ENCODE results near the gene MAGEF1.

The MAGEF1 gene

DNA sequence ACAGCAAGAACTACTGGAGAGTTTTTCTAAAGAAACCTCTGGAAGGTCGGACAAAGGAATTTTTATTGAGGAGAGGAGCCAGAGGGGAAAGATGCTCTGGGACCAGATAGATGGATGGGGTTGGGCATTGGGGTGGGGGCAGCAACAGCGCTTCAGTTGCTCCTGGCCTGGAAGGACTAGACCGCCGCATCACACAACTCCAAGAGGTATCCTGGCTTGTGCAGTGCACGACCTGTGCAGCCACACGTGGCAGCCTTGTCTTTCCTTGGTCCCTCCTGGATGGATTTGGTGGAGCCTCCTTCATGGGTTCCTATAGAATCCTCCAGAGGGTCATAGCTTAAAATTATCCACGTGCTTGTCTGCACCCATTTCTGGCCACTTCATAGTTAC is 23.0 kb downstream of the MAGEF1 start:
- DNase-seq (ENCODE audit: low read depth) = no peak

DNA sequence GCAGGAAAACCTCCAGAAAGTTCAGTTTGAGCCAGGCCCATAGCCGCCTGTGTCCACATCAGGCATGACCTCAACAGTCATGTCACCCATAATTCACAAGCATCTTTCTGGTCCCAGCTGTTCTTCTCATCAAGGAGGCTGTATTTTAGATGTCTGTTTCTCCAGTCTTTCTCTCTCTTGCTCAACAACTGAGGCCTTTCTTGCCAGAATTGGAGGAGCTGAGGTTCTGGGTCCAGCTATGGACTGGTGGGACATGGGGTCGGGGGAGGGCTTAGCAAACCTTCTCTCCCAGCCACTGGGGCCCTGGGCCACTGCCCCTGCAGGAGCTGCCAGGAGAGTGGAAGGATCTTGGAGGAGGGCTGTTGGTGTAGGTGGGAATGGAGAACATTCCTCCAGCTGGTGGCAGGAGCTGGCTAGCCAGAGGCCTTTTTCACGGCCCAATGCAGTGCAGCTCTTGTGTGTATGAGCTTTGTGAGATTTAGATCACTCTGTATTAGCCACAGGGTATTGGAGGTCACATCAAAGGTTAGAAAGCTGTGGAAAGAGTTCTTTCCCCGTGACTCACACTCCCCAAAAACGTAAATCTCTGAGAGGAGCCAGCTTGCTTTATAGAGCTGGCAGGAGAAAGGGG is 23.5 kb downstream of the MAGEF1 start:
- DNase-seq (ENCODE audit: low read depth) = no peak

DNA sequence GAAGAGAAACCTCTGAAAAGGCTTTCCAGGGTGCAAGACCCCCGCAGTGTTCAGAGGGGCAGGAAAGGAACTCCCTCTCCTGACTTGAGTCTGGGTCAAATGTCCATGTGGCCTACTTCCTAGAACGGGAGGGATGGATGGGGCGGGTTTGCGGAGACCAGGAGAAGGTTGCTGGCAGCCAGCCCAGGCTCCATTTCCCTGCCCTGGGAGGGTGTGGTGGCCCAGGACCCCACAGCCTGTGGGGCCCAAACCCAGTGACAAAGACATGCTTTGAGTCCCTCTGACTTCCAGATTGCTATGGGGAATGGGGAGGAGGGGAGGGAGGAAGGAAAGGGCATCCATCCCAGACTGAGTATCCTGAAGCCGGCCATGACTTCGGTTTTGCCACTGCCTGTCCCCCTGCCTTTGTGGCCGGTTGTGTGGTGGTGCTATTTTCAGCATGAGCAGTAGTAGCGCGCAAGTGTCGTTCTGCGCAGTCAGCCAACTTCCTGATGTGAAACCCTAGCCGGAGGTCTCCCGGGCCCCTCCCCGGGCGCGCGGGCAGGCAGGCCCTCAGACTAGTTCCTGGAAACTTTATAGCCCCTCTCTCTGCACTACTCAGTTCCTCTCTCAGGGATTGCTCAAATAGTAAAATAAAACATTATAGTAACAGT is 24.4 kb downstream of the MAGEF1 start:
- no peak for DNase-seq (ENCODE audit: low read depth)

DNA sequence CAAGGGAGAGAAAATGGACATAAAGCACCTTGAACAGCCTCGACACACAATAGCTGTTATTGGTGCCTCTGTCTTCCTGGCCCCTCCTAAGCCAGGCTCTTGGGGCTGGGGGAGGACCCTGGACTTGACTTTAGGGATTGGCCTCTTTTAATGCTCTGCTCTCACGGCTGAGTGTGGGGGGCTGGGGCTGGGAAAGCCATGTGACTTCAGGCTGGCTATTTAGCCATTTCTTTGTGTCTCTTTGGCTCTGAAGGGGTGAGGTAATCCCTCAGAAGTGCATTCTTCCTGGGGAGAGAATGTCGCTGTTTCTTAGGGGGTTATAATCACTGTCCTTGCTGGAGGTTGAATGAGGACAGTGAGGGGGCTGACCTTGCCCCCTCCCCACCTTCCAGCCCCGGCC is 26.2 kb downstream of the MAGEF1 start:
- DNase-seq (ENCODE audit: low read depth) = no peak

DNA sequence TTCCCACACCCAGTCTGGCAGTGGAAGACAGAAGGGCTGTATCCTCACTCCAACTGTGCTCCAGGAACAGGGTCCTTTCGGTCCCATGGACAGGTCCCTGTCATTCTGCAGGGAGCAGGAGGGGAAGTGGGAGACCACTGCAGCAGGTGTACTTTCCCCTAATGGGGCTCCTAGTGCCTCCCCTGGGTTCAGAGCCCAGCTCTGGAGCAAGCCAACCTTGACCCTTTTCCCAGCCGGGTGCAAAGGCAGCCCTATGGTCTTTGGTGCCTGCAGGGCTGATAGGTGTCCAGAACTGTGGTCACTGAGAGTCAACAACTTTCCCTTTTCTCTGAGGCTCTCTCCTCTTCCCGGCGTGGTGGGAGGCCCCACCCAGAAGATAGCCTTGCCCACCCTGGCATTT is 26.8 kb downstream of the MAGEF1 start:
- DNase-seq (ENCODE audit: low read depth) = no peak

DNA sequence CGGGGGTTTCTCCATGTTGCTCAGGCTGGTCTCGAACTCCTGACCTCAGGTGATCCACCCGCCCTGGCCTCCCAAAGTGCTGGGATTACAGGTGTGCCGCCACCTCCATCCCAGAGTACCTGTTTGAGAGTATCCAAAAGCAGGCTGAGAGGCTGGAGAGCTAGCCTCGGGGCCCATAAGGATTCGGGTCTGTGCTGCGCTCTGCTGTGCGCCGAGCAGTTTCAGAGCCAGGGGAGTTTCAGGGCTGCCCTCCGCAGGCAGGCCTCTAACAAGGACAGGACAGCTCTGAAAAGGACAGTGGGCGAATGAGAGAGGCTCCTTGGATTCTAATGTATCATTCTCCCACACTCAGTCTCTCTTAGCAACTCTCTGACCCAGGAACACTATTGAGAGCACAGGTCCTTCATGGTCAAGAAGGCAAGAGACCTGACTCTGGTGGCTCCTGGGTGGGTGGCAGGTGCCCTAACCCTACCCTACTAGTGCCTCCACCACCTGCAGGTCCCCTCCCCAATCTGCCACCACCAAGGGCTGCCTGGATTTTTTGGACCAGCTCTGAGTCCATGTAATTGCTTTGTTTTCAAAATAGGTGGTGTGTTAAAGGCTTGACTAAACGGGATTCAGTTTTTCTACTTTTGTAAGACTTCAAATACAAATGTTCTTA is 27.8 kb downstream of the MAGEF1 start:
- no peak for DNase-seq (ENCODE audit: low read depth)

DNA sequence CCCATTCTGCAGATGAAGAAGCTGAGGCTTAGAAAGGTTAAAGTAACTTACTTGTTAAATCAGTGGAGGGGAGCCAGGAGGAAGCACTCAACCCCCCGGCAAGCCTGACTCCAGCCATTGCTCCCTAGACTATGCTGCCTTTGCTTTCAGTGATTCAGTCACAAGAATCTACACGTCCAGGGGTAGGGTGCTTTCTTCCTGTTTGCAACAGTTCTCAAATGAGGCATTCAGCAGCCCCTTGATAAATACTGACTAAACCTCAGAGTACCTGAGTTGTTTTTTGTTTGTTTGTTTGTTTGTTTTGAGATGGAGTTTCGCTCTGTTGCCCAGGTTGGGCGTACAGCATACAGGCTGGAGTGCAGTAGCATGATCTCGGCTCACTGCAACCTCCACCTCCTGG is 28.6 kb downstream of the MAGEF1 start:
- no peak for DNase-seq (ENCODE audit: low read depth)

DNA sequence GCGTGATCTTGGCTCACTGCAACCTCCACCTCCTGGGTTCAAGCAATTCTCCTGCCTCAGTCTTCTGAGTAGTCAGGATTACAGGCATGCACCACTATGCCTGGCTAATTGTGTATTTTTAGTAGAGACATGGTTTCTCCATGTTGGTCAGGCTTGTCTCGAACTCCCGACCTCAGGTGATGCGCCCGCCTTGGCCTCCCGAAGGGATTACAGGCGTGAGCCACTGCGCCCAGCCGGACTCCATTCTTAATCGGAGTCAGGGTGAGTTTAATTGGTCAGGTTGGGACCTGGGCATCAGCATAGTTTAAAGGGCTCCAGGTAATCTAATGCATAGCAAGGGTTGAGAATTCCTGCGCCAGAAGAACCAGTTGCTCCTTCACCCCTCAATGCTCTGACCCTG is 29.2 kb downstream of the MAGEF1 start:
- no peak for DNase-seq (ENCODE audit: low read depth)

DNA sequence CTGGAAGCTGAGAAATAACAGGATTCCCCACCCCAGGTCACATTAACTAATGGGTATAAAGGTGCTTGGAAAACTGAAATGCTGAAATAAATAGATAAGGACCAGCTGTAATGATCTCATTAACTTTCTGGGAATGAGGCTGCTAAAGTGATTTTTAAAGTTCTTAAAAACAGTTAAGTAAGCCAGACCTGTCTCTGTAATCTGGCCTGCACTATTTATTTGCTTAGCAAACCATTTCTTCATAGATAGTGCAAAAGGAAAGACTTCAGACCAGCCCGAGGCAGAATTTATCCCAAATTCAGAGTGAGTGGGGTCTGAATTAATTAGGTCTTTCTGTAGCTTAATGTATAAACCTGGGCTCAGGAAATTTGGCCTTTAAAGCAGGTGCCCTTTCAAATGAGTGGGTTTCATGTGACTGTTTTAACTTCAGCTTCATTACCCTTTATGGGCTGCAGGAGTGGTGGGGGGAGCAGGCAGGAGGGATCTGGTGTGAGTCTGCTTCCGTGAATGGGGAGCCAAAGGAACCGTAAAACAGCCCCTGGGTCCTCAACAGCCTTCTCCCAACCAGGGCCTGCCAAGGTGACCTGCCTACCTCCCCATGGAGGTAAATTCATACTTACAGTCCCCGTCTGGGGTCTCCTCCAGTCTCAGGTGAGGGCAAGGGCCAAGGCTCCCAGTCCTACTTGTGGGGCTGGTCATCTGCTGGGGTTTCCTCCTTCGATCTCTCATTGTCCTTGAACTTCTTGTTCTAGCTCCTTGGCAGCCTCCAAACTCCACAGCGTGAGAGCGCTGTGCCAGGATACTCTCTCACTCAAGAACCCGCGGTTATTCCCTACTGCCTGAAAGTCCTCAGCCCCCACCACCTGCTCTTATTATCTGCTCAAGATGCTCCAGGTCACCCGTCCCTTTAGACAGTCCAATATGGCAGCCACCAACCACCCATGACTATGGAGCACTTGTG is 31.2 kb downstream of the MAGEF1 start:
- DNase-seq (ENCODE audit: low read depth) = no peak

DNA sequence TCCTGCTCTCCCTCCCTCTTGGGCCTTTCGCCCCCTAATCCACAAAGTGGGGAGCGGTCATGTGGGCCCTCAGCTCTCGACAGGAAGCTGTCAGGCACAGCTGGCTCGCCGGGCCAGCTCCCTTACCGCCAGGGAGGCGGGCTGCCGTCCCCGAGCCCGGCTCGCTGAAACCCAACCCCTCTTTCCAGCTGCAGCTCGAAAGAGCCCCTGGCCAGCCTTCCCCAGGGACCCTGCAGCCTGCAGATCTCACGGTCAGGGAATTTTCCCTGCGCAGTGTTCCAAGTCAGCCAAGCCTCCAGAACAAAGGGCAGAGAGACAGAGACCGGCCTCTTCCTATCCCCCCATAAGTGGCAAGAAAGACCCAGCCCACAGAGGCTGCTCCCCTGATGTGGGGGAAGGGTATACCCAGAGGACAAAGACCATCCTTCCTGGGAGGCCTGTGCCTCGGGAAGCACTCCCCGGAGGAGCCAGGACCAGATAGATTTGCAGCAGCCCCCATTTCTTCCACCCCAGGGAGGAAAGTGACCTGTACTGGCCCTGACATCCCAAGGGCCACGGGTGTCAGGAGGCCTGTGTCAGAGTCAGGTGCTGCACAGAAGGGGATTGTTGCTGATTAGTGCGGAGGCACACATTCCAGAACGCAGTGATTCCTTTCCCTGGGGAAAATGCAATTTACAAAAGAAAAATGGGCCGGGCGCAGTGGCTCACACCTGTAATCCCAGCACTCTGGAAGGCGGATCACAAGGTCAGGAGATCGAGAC is 32.6 kb downstream of the MAGEF1 start:
- DNase-seq (ENCODE audit: low read depth) = no peak

DNA sequence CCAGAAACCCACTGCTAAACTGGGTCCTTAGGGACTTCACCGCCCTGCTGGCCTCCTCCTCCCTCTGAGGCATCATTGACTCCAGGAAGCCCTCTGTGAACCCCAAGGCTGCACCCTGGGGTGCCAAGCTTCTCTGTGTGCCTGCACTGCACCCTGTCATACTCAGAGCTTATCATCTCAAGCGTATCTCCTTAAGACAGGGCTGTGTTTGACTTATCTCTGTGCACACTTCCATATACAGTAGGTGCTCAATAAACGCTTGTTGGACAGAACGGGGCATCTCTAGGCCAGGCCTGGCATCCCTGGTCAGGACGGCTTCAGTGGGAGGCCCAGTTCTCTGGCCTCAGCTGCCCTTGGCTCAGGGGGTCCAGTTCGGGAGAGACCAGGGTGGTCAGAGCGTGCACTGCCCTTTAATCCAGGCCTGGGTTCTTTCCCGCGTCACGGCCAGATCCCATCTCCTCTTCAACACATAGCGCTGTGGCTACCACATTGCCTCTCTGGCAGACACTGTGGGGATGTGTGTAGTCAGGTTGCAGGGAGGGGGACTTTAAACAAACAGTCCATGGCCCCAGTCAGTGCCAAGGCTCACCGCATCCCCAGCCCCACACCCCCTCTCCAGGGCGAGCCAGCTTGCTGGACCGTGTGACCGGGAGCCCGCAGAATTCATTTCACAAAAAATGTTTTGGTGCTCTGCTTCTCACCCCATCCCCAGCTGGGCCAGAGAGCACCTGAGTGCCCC is 33.4 kb downstream of the MAGEF1 start:
- no peak for DNase-seq (ENCODE audit: low read depth)

DNA sequence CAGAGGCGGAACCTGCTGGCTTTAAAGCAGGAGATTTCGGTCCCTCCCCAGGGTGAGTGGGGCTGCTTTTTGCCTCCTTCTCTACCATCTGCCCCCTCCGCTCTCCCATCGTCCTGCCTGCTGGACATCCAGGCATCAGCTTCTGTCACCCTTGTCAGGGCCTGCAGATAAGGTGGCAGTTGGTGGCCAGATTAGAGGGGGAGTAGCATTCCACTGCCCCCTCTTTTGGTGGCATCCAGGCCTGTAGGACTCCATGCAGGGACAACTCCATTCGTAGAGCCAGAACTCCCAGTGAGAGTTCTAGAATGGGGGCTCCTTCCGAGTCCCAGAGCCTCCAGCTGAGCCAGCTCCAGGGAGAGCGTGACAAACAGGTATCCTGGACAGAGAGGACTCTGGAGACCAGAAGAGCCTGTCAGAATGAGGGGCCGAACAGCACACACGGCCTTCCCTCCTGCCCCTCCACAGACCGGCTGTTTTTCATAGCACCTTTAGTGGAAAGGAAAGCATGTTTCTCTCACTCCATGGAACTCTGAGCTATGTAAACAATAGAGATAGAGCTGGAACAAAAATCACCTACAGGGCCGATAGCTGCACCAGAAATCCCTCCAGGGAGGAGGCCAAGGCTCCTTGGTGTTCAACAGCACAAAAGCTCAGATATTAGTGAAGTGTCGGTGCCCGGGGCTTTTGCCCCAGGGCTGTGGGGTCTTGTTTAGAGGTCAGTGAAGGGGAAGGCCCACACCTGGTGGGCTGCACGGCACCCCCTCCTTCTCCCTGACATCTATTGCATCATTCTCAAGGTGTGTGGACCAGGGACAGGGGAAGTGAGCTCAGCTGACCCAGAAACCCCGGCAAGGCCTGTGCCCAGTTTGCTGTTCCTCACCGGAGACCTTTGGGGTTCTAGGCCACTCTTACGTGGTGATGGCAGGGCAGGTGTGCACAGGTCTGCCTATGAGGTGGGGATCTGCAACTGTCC is 34.2 kb downstream of the MAGEF1 start:
- no peak for DNase-seq (ENCODE audit: low read depth)

DNA sequence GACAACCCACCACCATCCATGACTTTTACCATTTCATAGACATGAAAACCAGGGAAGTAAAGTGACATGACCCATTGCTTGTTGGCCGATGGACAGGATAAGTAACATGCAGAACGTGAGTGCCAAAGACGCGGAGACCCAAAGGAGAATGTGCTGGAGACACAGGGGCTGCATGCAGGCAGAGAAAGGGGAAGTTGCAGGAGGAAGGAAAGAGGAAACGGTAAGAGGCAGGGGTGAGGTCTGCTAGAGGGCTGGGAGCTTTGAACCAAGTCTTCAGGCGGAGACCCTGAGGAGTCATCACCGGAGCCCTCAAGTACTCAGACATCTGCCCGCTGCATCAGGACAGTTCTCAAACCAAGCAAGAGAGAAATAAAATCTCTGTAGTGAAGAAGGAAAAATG is 34.9 kb downstream of the MAGEF1 start:
- no peak for DNase-seq (ENCODE audit: low read depth)

DNA sequence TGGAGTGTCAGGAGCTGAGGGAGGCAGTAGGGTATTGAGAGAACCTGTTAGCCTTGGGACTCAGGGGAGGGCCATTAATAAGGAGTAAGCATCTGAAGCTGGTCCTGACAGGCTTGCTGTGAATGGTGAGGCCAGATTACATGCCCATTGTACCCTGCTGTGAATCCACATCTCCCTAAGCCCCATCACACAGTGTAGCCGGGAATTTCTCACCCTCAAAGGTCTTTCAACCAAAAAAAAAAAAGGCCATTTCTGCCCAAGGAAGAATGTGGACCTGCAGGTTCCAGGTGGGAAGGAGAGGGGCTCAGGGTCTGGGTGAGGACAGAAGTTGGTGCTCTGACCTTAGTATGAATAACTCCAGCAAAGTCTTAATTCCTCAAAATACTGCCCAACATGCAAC is 37.2 kb downstream of the MAGEF1 start:
- DNase-seq (ENCODE audit: low read depth) = no peak

DNA sequence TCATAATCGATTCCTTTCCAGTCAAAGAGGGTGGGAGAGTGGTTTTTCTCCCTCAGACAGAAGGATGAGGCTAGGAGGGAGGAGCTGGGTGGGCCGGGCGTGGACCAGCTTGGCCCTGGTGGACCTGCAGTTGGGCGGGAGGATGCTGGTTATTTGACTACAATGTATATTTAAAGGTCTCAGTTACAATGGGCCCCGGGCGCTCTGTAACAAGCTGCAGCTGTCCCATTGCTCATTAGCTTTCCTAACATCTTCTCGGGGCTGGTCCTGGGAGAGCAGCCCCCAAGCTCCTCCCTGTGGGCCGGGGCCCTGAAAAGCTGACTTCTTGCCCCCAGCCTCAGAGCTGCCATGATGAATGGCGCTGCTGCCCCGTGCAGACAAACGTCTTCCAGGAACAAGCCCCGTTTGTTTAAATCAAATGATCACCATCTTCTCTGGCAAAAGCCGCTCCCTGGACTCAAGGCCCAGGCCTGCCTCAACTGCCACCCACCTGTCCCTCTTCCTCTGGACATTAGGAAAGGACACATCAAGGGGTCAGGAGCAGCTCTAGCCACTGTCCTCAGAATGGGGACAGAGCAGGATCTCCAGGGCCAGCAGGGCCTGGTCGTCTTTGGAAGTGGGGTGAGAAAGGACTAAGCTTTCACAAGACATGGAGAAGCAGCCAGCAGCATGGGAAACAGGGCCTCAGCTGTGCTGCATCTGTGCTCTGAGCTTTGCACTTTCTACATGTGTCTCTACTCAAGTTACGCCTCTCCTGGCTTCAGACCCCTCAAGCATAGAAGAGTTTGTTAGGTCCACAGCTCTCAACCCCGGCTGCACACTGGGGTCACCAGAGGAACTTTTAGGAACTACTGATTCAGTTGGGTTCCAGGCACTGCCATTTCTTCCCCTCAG is 38.6 kb downstream of the MAGEF1 start:
- DNase-seq (ENCODE audit: low read depth) = no peak

DNA sequence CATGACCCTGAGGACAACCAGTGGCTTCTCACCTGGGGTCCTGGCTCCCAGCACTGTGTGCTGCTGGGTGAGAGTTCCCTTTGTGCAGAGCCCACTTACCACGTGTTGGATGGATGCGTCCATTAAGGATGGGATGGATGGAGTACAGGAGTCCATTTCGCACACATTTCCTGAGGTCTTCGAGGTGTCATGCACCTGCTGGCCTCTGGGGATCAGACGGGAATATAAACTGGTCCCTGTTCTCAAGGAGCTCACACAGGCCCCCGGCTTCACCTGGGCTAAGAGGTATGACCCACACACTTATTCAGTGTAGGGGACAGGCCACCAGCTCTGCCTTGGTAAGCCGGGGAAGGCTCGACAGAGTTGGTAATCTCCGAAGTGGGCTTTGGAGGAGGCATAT is 39.5 kb downstream of the MAGEF1 start:
- DNase-seq (ENCODE audit: low read depth) = no peak

DNA sequence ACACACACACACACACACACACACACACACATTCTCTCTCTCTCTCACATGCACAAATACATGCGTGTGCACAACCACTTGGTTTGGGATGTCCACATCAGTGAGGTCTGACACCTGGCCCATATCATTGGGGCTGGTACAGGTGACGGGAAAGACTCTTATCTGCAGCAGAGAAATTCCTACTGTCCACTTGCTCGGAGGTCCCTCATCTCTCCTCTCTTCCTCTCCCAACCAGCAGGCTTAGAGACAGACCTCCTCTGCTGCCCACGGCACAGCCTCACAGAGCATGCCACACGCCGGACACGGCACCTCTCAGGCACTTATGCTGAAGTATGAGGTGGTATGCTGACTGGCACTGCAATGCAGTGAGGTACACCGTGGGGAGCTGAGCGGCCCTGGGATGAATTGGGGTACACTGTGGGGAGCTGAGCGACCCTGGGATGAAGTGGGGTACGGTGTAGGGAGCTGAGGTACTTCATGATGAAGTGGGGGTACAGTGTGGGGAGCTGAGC is 41.7 kb downstream of the MAGEF1 start:
- no peak for DNase-seq (ENCODE audit: low read depth)

DNA sequence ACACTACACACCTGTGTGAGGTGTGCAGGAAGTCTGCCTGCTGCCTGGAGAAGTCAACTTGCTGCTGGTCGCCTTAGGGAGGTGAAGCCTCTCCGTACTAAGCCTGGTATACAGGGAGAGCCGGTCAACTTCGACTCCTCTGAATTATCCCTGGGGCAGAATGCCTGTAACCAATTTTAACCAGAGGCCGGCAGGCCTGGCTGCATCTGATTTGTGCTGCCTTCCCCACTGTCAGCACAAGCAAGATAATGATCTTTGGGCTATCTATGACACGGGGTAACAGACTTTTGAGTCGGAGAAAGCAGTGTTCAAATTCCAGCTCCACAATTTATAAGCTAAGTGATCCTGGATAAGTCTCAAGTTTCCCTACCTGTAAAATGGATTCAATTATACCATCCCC is 42.3 kb downstream of the MAGEF1 start:
- no peak for DNase-seq (ENCODE audit: low read depth)

DNA sequence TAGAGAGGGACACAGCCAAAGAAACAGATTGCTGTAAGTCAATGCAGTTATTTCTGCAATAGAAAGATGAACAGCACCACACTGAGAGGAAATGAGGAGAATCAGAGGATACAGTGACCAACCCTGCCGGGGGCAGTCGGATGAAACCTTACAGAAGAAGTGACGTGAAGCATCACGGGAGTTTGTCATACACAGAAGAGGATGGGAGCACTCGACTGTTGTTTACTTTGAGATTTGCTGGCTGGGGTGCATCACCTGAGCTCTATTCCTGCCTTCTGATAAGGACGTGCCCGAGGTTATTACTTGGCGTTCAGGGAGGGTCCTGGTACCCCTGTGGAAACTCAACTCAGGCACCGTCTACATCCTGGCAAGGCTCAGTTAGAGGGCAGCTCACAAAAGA is 45.4 kb downstream of the MAGEF1 start:
- no peak for DNase-seq (ENCODE audit: low read depth)

All from stimulated activated CD8-positive, alpha-beta memory T cell treated with anti-CD3 and anti-CD28 coated beads, Interleukin-4, amount 100 ng/mL, for 24 hours (primary cell).